IMR-90 (cell line): ENCODE measurements around the gene PRMT5. TPM values are rescaled to one million over a fixed set of nuclear protein-coding genes. Genes with fewer than 3 reads are reported as not detected.

Source experiments
- ATAC-seq: fragments of 200-7000 bp; cut with Tn5 transposase; 2 replicates; pipeline ENCODE4 v1.9.1; 2020; ENCODE audit warnings: low read depth, mild to moderate bottlenecking, moderate library complexity
- BruUV-seq: library from RNA; stranded (reverse); fragments of 400-500 nt; replicated peaks from 2 replicates; lab custom pipeline; 2021; lab: Mats Ljungman, UMichigan
- CTCF ChIA-PET: fragments of 300-600 bp; formaldehyde crosslinking; extraction: SDS; loops from one replicate; lab custom pipeline; 2021; ENCODE audit warnings: antibody characterized with exemption; lab: Yijun Ruan, JAX
- POLR2A ChIA-PET: fragments of 300-600 bp; sonication (Branson Sonifier 250); formaldehyde crosslinking; loops from one replicate; lab custom pipeline; 2022; ENCODE audit warnings: antibody characterized with exemption; ENCODE audit not compliant: unreplicated experiment; lab: Charles Lee
- DNase-seq: peaks from one replicate; pipeline ENCODE4 v3.0.0; 2013
- H2AFZ ChIP-seq: replicated peaks from 2 replicates; pipeline ENCODE3; 2013; ENCODE audit warnings: low read length, mild to moderate bottlenecking; ENCODE audit not compliant: poor library complexity
- H2AK5ac ChIP-seq: 2 replicates; pipeline ENCODE4 v1.6.1; 2013; ENCODE audit warnings: low read depth, low read length, inconsistent platforms
- H2AK9ac ChIP-seq: replicated peaks from 2 replicates; pipeline ENCODE3; 2013; ENCODE audit warnings: mild to moderate bottlenecking, low read depth, low read length, moderate library complexity; ENCODE audit not compliant: poor library complexity
- H2BK120ac ChIP-seq: 2 replicates; pipeline ENCODE4 v1.6.1; 2013; ENCODE audit warnings: low read depth, low read length, inconsistent platforms
- H2BK15ac ChIP-seq: 3 replicates; pipeline ENCODE4 v1.6.1; 2013; ENCODE audit warnings: low read depth, low read length, inconsistent platforms
- H2BK20ac ChIP-seq: 2 replicates; pipeline ENCODE4 v1.6.1; 2013; ENCODE audit warnings: low read depth, mild to moderate bottlenecking, inconsistent platforms, low read length, moderate library complexity
- H2BK5ac ChIP-seq: 2 replicates; pipeline ENCODE4 v1.6.1; 2013; ENCODE audit warnings: mild to moderate bottlenecking, low read depth, low read length, inconsistent platforms; ENCODE audit not compliant: poor library complexity, severe bottlenecking
- H3K14ac ChIP-seq: replicated peaks from 2 replicates; pipeline ENCODE4 v1.6.1; 2013; ENCODE audit warnings: low read depth, low read length, inconsistent platforms
- H3K18ac ChIP-seq: 2 replicates; pipeline ENCODE4 v1.6.1; 2013; ENCODE audit warnings: low read depth, low read length, control low read depth
- H3K23ac ChIP-seq: 2 replicates; pipeline ENCODE4 v1.6.1; 2013; ENCODE audit warnings: low read depth, low read length, inconsistent platforms
- H3K27ac ChIP-seq: 2 replicates; pipeline ENCODE4 v1.5.1; 2013; ENCODE audit warnings: mild to moderate bottlenecking, control low read depth, low read length; ENCODE audit not compliant: insufficient read depth
- H3K27me3 ChIP-seq: 2 replicates; pipeline ENCODE4 v1.6.1; 2013; ENCODE audit warnings: low read length; ENCODE audit not compliant: control insufficient read depth, insufficient read depth
- H3K36me3 ChIP-seq: 2 replicates; pipeline ENCODE4 v1.6.1; 2013; ENCODE audit warnings: low read length, mixed read lengths; ENCODE audit not compliant: control insufficient read depth, insufficient read depth
- H3K4ac ChIP-seq: 2 replicates; pipeline ENCODE4 v1.6.1; 2013; ENCODE audit warnings: low read depth, low read length, inconsistent platforms
- H3K4me1 ChIP-seq: 2 replicates; pipeline ENCODE4 v1.6.1; 2013; ENCODE audit warnings: low read length, mixed read lengths; ENCODE audit not compliant: control insufficient read depth, insufficient read depth
- H3K4me2 ChIP-seq: 2 replicates; pipeline ENCODE4 v1.6.1; 2013; ENCODE audit warnings: low read depth, mild to moderate bottlenecking, control low read depth, low read length, moderate library complexity
- H3K4me3 ChIP-seq: 2 replicates; pipeline ENCODE4 v1.5.1; 2013; ENCODE audit warnings: low read depth, mild to moderate bottlenecking, control low read depth, low read length, moderate library complexity; ENCODE audit not compliant: insufficient read depth
- H3K56ac ChIP-seq: 2 replicates; pipeline ENCODE4 v1.6.1; 2013; ENCODE audit warnings: low read length, inconsistent platforms; ENCODE audit not compliant: insufficient read depth; ENCODE audit errors: extremely low read depth
- H3K79me1 ChIP-seq, 2 experiments: 2 replicates each; pipeline ENCODE4 v1.6.1; 2013; ENCODE audit warnings: low read length in 2 of 2, inconsistent platforms in 1 of 2, low read depth in 1 of 2
- H3K9ac ChIP-seq: 2 replicates; pipeline ENCODE4 v1.6.1; 2013; ENCODE audit warnings: low read depth, low read length, control low read depth
- H3K9me1 ChIP-seq: 2 replicates; pipeline ENCODE4 v1.6.1; 2013; ENCODE audit warnings: low read length, inconsistent platforms; ENCODE audit not compliant: insufficient read depth
- H3K9me3 ChIP-seq: 2 replicates; pipeline ENCODE4 v1.6.1; 2013; ENCODE audit warnings: low read length; ENCODE audit not compliant: control insufficient read depth, insufficient read depth
- H4K20me1 ChIP-seq: 2 replicates; pipeline ENCODE4 v1.6.1; 2013; ENCODE audit warnings: low read length, inconsistent platforms; ENCODE audit not compliant: insufficient read depth
- H4K5ac ChIP-seq: 2 replicates; pipeline ENCODE4 v1.6.1; 2013; ENCODE audit warnings: mild to moderate bottlenecking, low read depth, low read length, control low read depth
- H4K8ac ChIP-seq, 2 experiments: 2 replicates each; pipeline ENCODE4 v1.6.1; 2013; ENCODE audit warnings: low read depth in 2 of 2, low read length in 2 of 2, control low read depth in 1 of 2, inconsistent platforms in 1 of 2
- H4K91ac ChIP-seq: 2 replicates; pipeline ENCODE4 v1.6.1; 2013; ENCODE audit warnings: low read depth, low read length, inconsistent platforms; ENCODE audit not compliant: insufficient read depth
- BHLHE40 ChIP-seq: fragments of 150-350 bp; IDR thresholded peaks from 2 replicates; pipeline ENCODE4 v1.6.1; 2016; ENCODE audit warnings: mild to moderate bottlenecking, low read depth, low read length
- CHD1 ChIP-seq: IDR thresholded peaks from 2 replicates; pipeline ENCODE4 v1.6.1; 2012; ENCODE audit warnings: low read depth, low read length, improper control_type of control experiment
- CTCF ChIP-seq: conservative IDR thresholded peaks from 2 replicates; pipeline ENCODE4 v1.5.1; 2012; ENCODE audit warnings: mild to moderate bottlenecking, low read depth, low read length, improper control_type of control experiment
- MAFK ChIP-seq: IDR thresholded peaks from 2 replicates; pipeline ENCODE4 v1.6.1; 2012; ENCODE audit warnings: low read depth, low read length, improper control_type of control experiment
- RCOR1 ChIP-seq: IDR thresholded peaks from 2 replicates; pipeline ENCODE4 v1.6.1; 2012; ENCODE audit warnings: mild to moderate bottlenecking, low read length, improper control_type of control experiment; ENCODE audit not compliant: insufficient replicate concordance
- RFX5 ChIP-seq: IDR thresholded peaks from 2 replicates; pipeline ENCODE4 v1.8.0; 2012; ENCODE audit warnings: low read depth, mild to moderate bottlenecking, low read length, moderate library complexity
- SMC3 ChIP-seq: fragments of 150-350 bp; IDR thresholded peaks from 2 replicates; pipeline ENCODE4 v1.6.1; 2016; ENCODE audit warnings: low read depth, mild to moderate bottlenecking, antibody characterized with exemption, low read length, moderate library complexity
- WGBS, 2 experiments: methylation state at CpG; one replicate each; pipeline versions ENCODE4 v1.1.5 to v1.1.7; 2013; ENCODE audit warnings: missing lambda C conversion rate in 2 of 2; ENCODE audit not compliant: insufficient read length in 1 of 2; ENCODE audit errors: extremely low coverage in 2 of 2; 5-methylcytosine and 5-hydroxymethylcytosine counted together
- dilution Hi-C: fragments of 300-500 bp; cut with HindIII; formaldehyde crosslinking; loops from one replicate; pipeline ENCODE4 v1.14.3; 2018; ENCODE audit warnings: low sequenced_read_pairs; ENCODE audit not compliant: unreplicated experiment
- in situ Hi-C: fragments of 300-500 bp; cut with MboI; formaldehyde crosslinking; loops from 3 replicates; pipeline ENCODE4 v1.14.3; 2019; ENCODE audit warnings: low sequenced_read_pairs, inconsistent platforms, mixed read lengths
- intact Hi-C: fragments of 100-400 bp; cut with micrococcal nuclease; formaldehyde crosslinking; loops from 2 replicates; pipeline ENCODE4 v1.10.0; 2022
- polyA plus RNA-seq, 3 experiments: library from polyadenylated mRNA; depleted of rRNA; stranded (reverse); fragments of >200 nt; gene quantifications; 2 replicates each; pipeline ENCODE4 v1.2.3, GENCODE V29; 2012; ENCODE audit warnings: low replicate concordance in 1 of 3
- total RNA-seq: library from RNA; depleted of rRNA; stranded (reverse); fragments of >200 nt; gene quantifications from 2 replicates; pipeline ENCODE4 v1.2.3, GENCODE V29; 2012
- TF ChIP-seq, protein P1 (sequence below): fragments of 150-350 bp; IDR thresholded peaks from 2 replicates; pipeline ENCODE4 v1.6.1; 2016; ENCODE audit warnings: low read depth, mild to moderate bottlenecking, low read length, moderate library complexity, borderline replicate concordance

PRMT5 gene
- total and polyA plus RNA-seq, 2 of the 4 experiments (the other 2 are of a cell fraction) = 99.3 to 136 TPM

DNA sequence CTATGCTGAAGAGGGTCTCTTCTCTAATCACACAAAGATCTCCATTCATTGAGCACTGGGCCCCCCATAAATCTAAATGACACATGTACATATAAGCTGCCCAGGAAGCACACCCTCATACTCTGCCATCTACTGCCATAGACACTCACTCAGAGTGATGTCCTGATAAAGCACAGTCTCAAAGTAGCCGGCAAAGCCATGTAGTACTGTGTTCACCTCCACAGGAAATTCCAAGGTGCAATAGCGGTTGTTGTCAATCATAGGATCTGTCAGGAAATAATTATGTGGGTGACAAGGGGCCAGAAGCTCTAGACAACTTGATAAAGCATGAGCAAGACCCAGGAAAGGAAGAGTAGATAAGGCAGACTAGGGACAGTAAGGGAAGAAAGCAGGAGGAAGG is 6.9 kb downstream of the PRMT5 start:
- no peaks in the 10 kb centered on the region for H4K20me1 ChIP-seq
- no peak overlapping the region for H2BK20ac ChIP-seq
- no peaks in the 10 kb centered on the region for H3K9me3 ChIP-seq
- TF ChIP-seq SMC3 = no peak
- TF ChIP-seq, protein P1, sequence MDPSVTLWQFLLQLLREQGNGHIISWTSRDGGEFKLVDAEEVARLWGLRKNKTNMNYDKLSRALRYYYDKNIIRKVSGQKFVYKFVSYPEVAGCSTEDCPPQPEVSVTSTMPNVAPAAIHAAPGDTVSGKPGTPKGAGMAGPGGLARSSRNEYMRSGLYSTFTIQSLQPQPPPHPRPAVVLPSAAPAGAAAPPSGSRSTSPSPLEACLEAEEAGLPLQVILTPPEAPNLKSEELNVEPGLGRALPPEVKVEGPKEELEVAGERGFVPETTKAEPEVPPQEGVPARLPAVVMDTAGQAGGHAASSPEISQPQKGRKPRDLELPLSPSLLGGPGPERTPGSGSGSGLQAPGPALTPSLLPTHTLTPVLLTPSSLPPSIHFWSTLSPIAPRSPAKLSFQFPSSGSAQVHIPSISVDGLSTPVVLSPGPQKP = no peak
- no peak for TF ChIP-seq BHLHE40
- no peak for TF ChIP-seq RFX5
- no peak for TF ChIP-seq RCOR1
- TF ChIP-seq CHD1 = no peak
- no peak for TF ChIP-seq CTCF
- TF ChIP-seq MAFK = no peak
- no peak overlapping the region for H3K14ac ChIP-seq
- H3K9me1 ChIP-seq = peaks cover 11% of the 10 kb centered on the region
- H2BK5ac ChIP-seq = no peak overlapping the region
- H3K9ac ChIP-seq = no peak overlapping the region
- in situ Hi-C loops = no loop called here
- H4K91ac ChIP-seq = no peak overlapping the region
- no peak overlapping the region for H3K27ac ChIP-seq
- H3K79me1 ChIP-seq = peaks cover 9 to 48% of the 10 kb centered on the region in 2 experiments
- intact Hi-C loops = no loop called here
- no peak overlapping the region for H3K18ac ChIP-seq
- ATAC-seq = no peak
- H2AK5ac ChIP-seq = no peak overlapping the region
- no peak overlapping the region for H4K8ac ChIP-seq
- CTCF ChIA-PET = no interaction called here
- peaks cover 7% of the 10 kb centered on the region for H3K4me1 ChIP-seq
- H2BK15ac ChIP-seq = no peak overlapping the region
- no peaks in the 10 kb centered on the region for H3K27me3 ChIP-seq
- dilution Hi-C loops = no loop called here
- no peak overlapping the region for H3K56ac ChIP-seq
- no peak overlapping the region for H2BK120ac ChIP-seq
- POLR2A ChIA-PET = no interaction called here
- H2AFZ ChIP-seq = no peak overlapping the region
- BruUV-seq = no TSS peak
- no peak overlapping the region for H4K5ac ChIP-seq
- no peak overlapping the region for H3K4me2 ChIP-seq
- H3K4me3 ChIP-seq = no peak overlapping the region
- no peak overlapping the region for H2AK9ac ChIP-seq
- no peak overlapping the region for H3K4ac ChIP-seq
- peaks cover 36% of the 10 kb centered on the region for H3K36me3 ChIP-seq
- no peak overlapping the region for H3K23ac ChIP-seq
- DNase-seq = no peak
- no CpG with 5 or more reads among the region's 2 CpGs for WGBS, 2 experiments
